GM12878 (cell line): ENCODE results near the gene PCCA. TPM values are rescaled to one million over a fixed set of nuclear protein-coding genes. Genes with fewer than 3 reads are reported as not detected.

Experiments
- ATAC-seq: fragments of 200-7000 bp; cut with Tn5 transposase; 3 replicates; pipeline ENCODE4 v1.9.1; 2020; ENCODE audit warnings: mild to moderate bottlenecking, moderate library complexity
- BruUV-seq: library from RNA; stranded (reverse); fragments of 400-500 nt; replicated peaks from 2 replicates; lab custom pipeline; 2021; lab: Mats Ljungman, UMichigan
- CTCF ChIA-PET: fragments of 300-600 bp; sonication (Branson Sonifier 250); formaldehyde crosslinking; extraction: SDS; loops from one replicate; lab custom pipeline; 2021; ENCODE audit warnings: inconsistent platforms; lab: Yijun Ruan, JAX
- POLR2A ChIA-PET: fragments of 350-600 bp; formaldehyde crosslinking; extraction: SDS; loops from one replicate; lab custom pipeline; 2021; ENCODE audit warnings: inconsistent platforms; lab: Charles Lee
- RAD21 ChIA-PET: fragments of 300-600 bp; sonication (Branson Sonifier 250); formaldehyde crosslinking; loops from one replicate; lab custom pipeline; 2023; ENCODE audit warnings: antibody characterized with exemption; ENCODE audit not compliant: unreplicated experiment; lab: Charles Lee
- SMC1A ChIA-PET: fragments of 300-600 bp; sonication (Branson Sonifier 250); formaldehyde crosslinking; loops from one replicate; lab custom pipeline; 2023; ENCODE audit not compliant: unreplicated experiment, uncharacterized antibody; lab: Charles Lee
- DNase-seq: peaks from one replicate; pipeline ENCODE4 v3.0.0-alpha.2; 2011; ENCODE audit warnings: low read depth, low spot score
- FAIRE-seq: peaks from 3 replicates; lab custom pipeline; 2011; peaks lifted over from hg19 to GRCh38; lab: Jason Lieb, UNC
- H2AFZ ChIP-seq: 2 replicates; pipeline ENCODE4 v1.6.0; 2011; ENCODE audit warnings: low read depth, low read length, control low read depth; ENCODE audit not compliant: control insufficient read depth
- H3K27ac ChIP-seq: 2 replicates; pipeline ENCODE4 v1.5.1; 2011; ENCODE audit warnings: control low read depth; ENCODE audit not compliant: control insufficient read depth, insufficient read depth
- H3K27me3 ChIP-seq, 2 experiments: replicated peaks in 1 of 2; 2 replicates each; pipeline versions ENCODE4 v1.6.0 to v1.6.1; 2011; ENCODE audit warnings: low read length in 1 of 2; ENCODE audit not compliant: control insufficient read depth in 2 of 2, insufficient read depth in 2 of 2
- H3K36me3 ChIP-seq, 2 experiments: 2 replicates each; pipeline ENCODE4 v1.5.1; 2011; ENCODE audit warnings: low read length in 1 of 2; ENCODE audit not compliant: control insufficient read depth in 2 of 2, insufficient read depth in 2 of 2
- H3K4me1 ChIP-seq: 2 replicates; pipeline ENCODE4 v1.6.1; 2011; ENCODE audit warnings: mild to moderate bottlenecking, low read length, moderate library complexity, mixed read lengths; ENCODE audit not compliant: control insufficient read depth, insufficient read depth
- H3K4me2 ChIP-seq: 2 replicates; pipeline ENCODE4 v1.6.0; 2011; ENCODE audit warnings: control low read depth; ENCODE audit not compliant: control insufficient read depth, insufficient read depth
- H3K4me3 ChIP-seq: fragments of 200-600 bp; sonication (generic); 2 replicates; pipeline ENCODE4 v1.5.1; 2016
- H3K79me2 ChIP-seq: 2 replicates; pipeline ENCODE4 v1.6.0; 2011; ENCODE audit warnings: low read length; ENCODE audit not compliant: control insufficient read depth, insufficient read depth
- H3K9ac ChIP-seq: 2 replicates; pipeline ENCODE4 v1.8.0; 2011; ENCODE audit warnings: low read length, control low read depth, mixed read lengths; ENCODE audit not compliant: control insufficient read depth, insufficient read depth
- H3K9me3 ChIP-seq: replicated peaks from 3 replicates; pipeline ENCODE4 v1.5.1; 2011; ENCODE audit warnings: mild to moderate bottlenecking, low read length; ENCODE audit not compliant: control insufficient read depth, insufficient read depth
- H4K20me1 ChIP-seq: 2 replicates; pipeline ENCODE4 v1.6.0; 2011; ENCODE audit not compliant: control insufficient read depth, insufficient read depth
- ASH2L ChIP-seq: fragments of 300-600, 200-600 bp; sonication (generic); IDR thresholded peaks from 2 replicates; pipeline ENCODE4 v1.6.1; 2017; ENCODE audit warnings: low read depth, mild to moderate bottlenecking, borderline replicate concordance
- ATF2 ChIP-seq: IDR thresholded peaks from 2 replicates; pipeline ENCODE4 v1.6.1; 2012; ENCODE audit warnings: low read length, inconsistent platforms
- BCL11A ChIP-seq: IDR thresholded peaks from 2 replicates; pipeline ENCODE4 v1.6.1; 2011; ENCODE audit warnings: low read depth, low read length
- BHLHE40 ChIP-seq, 2 experiments: fragments of 450-650 bp in 1 of 2; IDR thresholded peaks; 2 replicates each; pipeline ENCODE4 v1.6.1; 2011 to 2017; ENCODE audit warnings: low read depth in 2 of 2, borderline replicate concordance in 1 of 2, improper control_type of control experiment in 1 of 2, low read length in 1 of 2, mild to moderate bottlenecking in 1 of 2
- BMI1 ChIP-seq: fragments of 450-650 bp; IDR thresholded peaks from 2 replicates; pipeline ENCODE4 v1.6.1; 2016; ENCODE audit warnings: mild to moderate bottlenecking, moderate library complexity, borderline replicate concordance
- BRCA1 ChIP-seq: IDR thresholded peaks from 2 replicates; pipeline ENCODE4 v1.6.1; 2011; ENCODE audit warnings: low read depth, low read length, improper control_type of control experiment
- HDGF ChIP-seq: fragments of 450-650 bp; IDR thresholded peaks from 2 replicates; pipeline ENCODE4 v1.6.1; 2016; ENCODE audit warnings: antibody characterized with exemption
- IKZF2 ChIP-seq, 2 experiments: fragments of 450-650 bp; IDR thresholded peaks; 2 replicates each; pipeline ENCODE4 v1.6.1; 2017; ENCODE audit warnings: mild to moderate bottlenecking in 2 of 2, moderate library complexity in 2 of 2
- JUNB ChIP-seq: IDR thresholded peaks from 2 replicates; pipeline ENCODE4 v1.6.1; 2016; ENCODE audit warnings: antibody characterized with exemption, mild to moderate bottlenecking
- PBX3 ChIP-seq: IDR thresholded peaks from 2 replicates; pipeline ENCODE4 v1.6.1; 2011; ENCODE audit warnings: mild to moderate bottlenecking, low read depth, low read length, moderate library complexity; ENCODE audit not compliant: insufficient replicate concordance
- TCF7 ChIP-seq: IDR thresholded peaks from 2 replicates; pipeline ENCODE4 v1.6.1; 2014; ENCODE audit warnings: antibody characterized with exemption, borderline replicate concordance
- ZNF24 ChIP-seq: fragments of 450-650 bp; IDR thresholded peaks from 2 replicates; pipeline ENCODE4 v1.6.1; 2017; ENCODE audit warnings: antibody characterized with exemption, mild to moderate bottlenecking
- WGBS: methylation state at CpG from one replicate; pipeline ENCODE4 v1.1.6; 2016; ENCODE audit warnings: low lambda C conversion rate; ENCODE audit not compliant: insufficient replicate concordance, insufficient coverage; ENCODE audit errors: missing lambda C conversion rate; 5-methylcytosine and 5-hydroxymethylcytosine counted together
- in situ Hi-C: fragments of 300-500 bp; cut with MboI; formaldehyde crosslinking; loops from 9 replicates; pipeline ENCODE4 v1.14.3; 2018; ENCODE audit warnings: mixed read lengths
- intact Hi-C: fragments of 100-400 bp; cut with micrococcal nuclease; formaldehyde crosslinking; loops from one replicate; pipeline ENCODE4 v1.14.2; 2022; ENCODE audit not compliant: unreplicated experiment
- polyA plus RNA-seq, 11 experiments: library from polyadenylated mRNA; depleted of rRNA in 4 of 11; unstranded in 6 of 11; stranded (reverse) in 5 of 11; fragments of >200 nt; fragmentation: Nextera tagmentation in 4 of 11; fragmentation: Illumina TruSeq in 1 of 11; extraction: Ambion mirVana in 4 of 11; extraction: Trizol in 1 of 11; gene quantifications; 1 replicate in 1 of 11; 2 replicates in 10 of 11; pipeline versions ENCODE4 v1.2.1 to v1.2.3, GENCODE V29; 2011 to 2016; ENCODE audit warnings: inconsistent platforms in 2 of 11, missing spikeins in 2 of 11, low read depth in 1 of 11
- total RNA-seq, 4 experiments: library from RNA; depleted of rRNA in 3 of 4; stranded (reverse); fragments of >200 nt in 3 of 4; fragmentation: Illumina TruSeq in 1 of 4; extraction: Trizol in 1 of 4; gene quantifications; 2 replicates each; pipeline versions ENCODE4 v1.2.1 to v1.2.3, GENCODE V29; 2013 to 2021
- TF ChIP-seq, protein P1 (sequence below): fragments of 450-650 bp; conservative IDR thresholded peaks from 2 replicates; pipeline ENCODE4 v1.6.1; 2017; ENCODE audit warnings: mild to moderate bottlenecking, moderate library complexity
- TF ChIP-seq, protein P2 (sequence below): fragments of 150-350 bp; IDR thresholded peaks from 2 replicates; pipeline ENCODE4 v1.6.1; 2016; ENCODE audit warnings: low read depth, low read length

Gene PCCA
- total and polyA plus RNA-seq, 10 of the 15 experiments (the other 5 are each of a cell fraction or from before 2014, with no cell fraction given) = 5.9 to 18.2 (median 12.4) TPM

GRCh38 chr13:100361504-100361903 is 272.6 kb downstream of the PCCA start (continued):
- TF ChIP-seq BRCA1 (no peak), BCL11A (no peak)
- TF ChIP-seq, protein P1, sequence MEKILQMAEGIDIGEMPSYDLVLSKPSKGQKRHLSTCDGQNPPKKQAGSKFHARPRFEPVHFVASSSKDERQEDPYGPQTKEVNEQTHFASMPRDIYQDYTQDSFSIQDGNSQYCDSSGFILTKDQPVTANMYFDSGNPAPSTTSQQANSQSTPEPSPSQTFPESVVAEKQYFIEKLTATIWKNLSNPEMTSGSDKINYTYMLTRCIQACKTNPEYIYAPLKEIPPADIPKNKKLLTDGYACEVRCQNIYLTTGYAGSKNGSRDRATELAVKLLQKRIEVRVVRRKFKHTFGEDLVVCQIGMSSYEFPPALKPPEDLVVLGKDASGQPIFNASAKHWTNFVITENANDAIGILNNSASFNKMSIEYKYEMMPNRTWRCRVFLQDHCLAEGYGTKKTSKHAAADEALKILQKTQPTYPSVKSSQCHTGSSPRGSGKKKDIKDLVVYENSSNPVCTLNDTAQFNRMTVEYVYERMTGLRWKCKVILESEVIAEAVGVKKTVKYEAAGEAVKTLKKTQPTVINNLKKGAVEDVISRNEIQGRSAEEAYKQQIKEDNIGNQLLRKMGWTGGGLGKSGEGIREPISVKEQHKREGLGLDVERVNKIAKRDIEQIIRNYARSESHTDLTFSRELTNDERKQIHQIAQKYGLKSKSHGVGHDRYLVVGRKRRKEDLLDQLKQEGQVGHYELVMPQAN = no peak

DNA sequence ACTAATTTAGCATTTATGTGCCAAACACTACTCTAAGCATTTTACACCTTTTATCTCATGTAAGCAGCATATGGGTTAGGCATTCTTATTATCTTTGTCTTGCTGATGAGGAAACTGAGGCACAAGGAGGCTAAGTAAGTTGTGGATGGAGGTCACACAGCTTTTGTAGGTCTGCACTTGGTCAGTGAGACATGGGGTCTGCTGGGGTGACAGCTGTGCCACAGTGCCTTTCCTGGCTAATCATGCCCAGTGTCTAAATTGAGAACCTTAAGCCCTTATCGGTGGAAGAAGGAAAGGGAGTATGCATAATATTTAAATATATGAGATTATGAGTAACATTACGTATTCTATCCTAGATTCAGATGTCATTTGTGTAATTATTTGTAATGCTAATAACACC is 273.5 kb downstream of the PCCA start:
- ATAC-seq (no peak), FAIRE-seq (no peak), DNase-seq (no peak)
- H3K4me3 ChIP-seq = no peak overlapping the region
- BruUV-seq = no TSS peak
- no peak overlapping the region for H2AFZ ChIP-seq
- no peak overlapping the region for H3K9ac ChIP-seq
- H4K20me1 ChIP-seq = no peaks in the 10 kb centered on the region
- no peak overlapping the region for H3K27ac ChIP-seq
- in situ Hi-C loops (no loop called here), intact Hi-C loops (no loop called here)
- 100% methylated on average over 2 of the region's 2 CpGs for WGBS
- RAD21 ChIA-PET = no interaction called here
- H3K27me3 ChIP-seq = no peaks in the 10 kb centered on the region
- H3K4me1 ChIP-seq = no peaks in the 10 kb centered on the region
- CTCF ChIA-PET = no interaction called here
- H3K36me3 ChIP-seq = no peaks in the 10 kb centered on the region
- SMC1A ChIA-PET = no interaction called here
- POLR2A ChIA-PET = no interaction called here
- H3K79me2 ChIP-seq = no peaks in the 10 kb centered on the region
- H3K9me3 ChIP-seq = no peaks in the 10 kb centered on the region
- H3K4me2 ChIP-seq = no peak overlapping the region
- no peak for TF ChIP-seq HDGF
- TF ChIP-seq, protein P2, sequence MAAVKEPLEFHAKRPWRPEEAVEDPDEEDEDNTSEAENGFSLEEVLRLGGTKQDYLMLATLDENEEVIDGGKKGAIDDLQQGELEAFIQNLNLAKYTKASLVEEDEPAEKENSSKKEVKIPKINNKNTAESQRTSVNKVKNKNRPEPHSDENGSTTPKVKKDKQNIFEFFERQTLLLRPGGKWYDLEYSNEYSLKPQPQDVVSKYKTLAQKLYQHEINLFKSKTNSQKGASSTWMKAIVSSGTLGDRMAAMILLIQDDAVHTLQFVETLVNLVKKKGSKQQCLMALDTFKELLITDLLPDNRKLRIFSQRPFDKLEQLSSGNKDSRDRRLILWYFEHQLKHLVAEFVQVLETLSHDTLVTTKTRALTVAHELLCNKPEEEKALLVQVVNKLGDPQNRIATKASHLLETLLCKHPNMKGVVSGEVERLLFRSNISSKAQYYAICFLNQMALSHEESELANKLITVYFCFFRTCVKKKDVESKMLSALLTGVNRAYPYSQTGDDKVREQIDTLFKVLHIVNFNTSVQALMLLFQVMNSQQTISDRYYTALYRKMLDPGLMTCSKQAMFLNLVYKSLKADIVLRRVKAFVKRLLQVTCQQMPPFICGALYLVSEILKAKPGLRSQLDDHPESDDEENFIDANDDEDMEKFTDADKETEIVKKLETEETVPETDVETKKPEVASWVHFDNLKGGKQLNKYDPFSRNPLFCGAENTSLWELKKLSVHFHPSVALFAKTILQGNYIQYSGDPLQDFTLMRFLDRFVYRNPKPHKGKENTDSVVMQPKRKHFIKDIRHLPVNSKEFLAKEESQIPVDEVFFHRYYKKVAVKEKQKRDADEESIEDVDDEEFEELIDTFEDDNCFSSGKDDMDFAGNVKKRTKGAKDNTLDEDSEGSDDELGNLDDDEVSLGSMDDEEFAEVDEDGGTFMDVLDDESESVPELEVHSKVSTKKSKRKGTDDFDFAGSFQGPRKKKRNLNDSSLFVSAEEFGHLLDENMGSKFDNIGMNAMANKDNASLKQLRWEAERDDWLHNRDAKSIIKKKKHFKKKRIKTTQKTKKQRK = no peak
- TF ChIP-seq BHLHE40 (IDR thresholded peaks at IDR 0.05; ENCODE audit: borderline replicate concordance in 1 of 2, low read depth in 2 of 2, low read length in 1 of 2) = no peak
- TF ChIP-seq TCF7 = no peak
- no peak for TF ChIP-seq PBX3
- TF ChIP-seq ZNF24 = no peak
- TF ChIP-seq ASH2L = no peak
- no peak for TF ChIP-seq JUNB
- TF ChIP-seq BCL11A = no peak
- TF ChIP-seq BMI1 = no peak
- TF ChIP-seq ATF2 = no peak
- no peak for TF ChIP-seq IKZF2 (IDR thresholded peaks at IDR 0.05)
